ENCODE data around the gene HRH3.

Gene HRH3

GRCh38 chr20:62243906-62244515 lies 23.9 kb upstream of the HRH3 start:
- no peak for DNase-seq (ENCODE audit: low read depth)

- DNase-seq (ENCODE audit: low read depth), result no peak
Measured at GRCh38 chr20:62243106-62243505, 23.0 kb upstream of the HRH3 start.

- no peak for DNase-seq (ENCODE audit: low read depth)
Measured at GRCh38 chr20:62242176-62242575, 22.1 kb upstream of the HRH3 start.

GRCh38 chr20:62241506-62241905 lies 21.4 kb upstream of the HRH3 start:
- no peak for DNase-seq (ENCODE audit: low read depth)

- no peak for DNase-seq (ENCODE audit: low read depth)
Measured at GRCh38 chr20:62240020-62240685, 20.1 kb upstream of the HRH3 start.

GRCh38 chr20:62239278-62239879 lies 19.3 kb upstream of the HRH3 start:
- DNase-seq (ENCODE audit: low read depth), result no peak

GRCh38 chr20:62238569-62239277 lies 18.6 kb upstream of the HRH3 start:
- no peak for DNase-seq (ENCODE audit: low read depth)

- peak; percentile 100 for DNase-seq (ENCODE audit: low read depth)
Measured at GRCh38 chr20:62237801-62238568, 17.9 kb upstream of the HRH3 start, which contains the start of gene OSBPL2. TSS of gene OSBPL2 (plus strand) at chr20:62238521. CDS start at chr20:62256185, 17,664 bp downstream.

GRCh38 chr20:62237514-62237800 lies 17.4 kb upstream of the HRH3 start:
- no peak for DNase-seq (ENCODE audit: low read depth)

- DNase-seq (ENCODE audit: low read depth), result no peak
Measured at GRCh38 chr20:62236766-62237513, 16.9 kb upstream of the HRH3 start.

- DNase-seq (ENCODE audit: low read depth), result no peak
Measured at GRCh38 chr20:62236200-62236599, 16.1 kb upstream of the HRH3 start.

- DNase-seq (ENCODE audit: low read depth), result no peak
Measured at GRCh38 chr20:62235777-62236157, 15.7 kb upstream of the HRH3 start.

GRCh38 chr20:62235001-62235776 lies 15.1 kb upstream of the HRH3 start:
- DNase-seq (ENCODE audit: low read depth), result no peak

GRCh38 chr20:62234339-62234738 lies 14.3 kb upstream of the HRH3 start:
- DNase-seq (ENCODE audit: low read depth), result no peak

GRCh38 chr20:62233684-62234083 lies 13.6 kb upstream of the HRH3 start:
- DNase-seq (ENCODE audit: low read depth), result no peak

GRCh38 chr20:62232770-62233645 lies 12.9 kb upstream of the HRH3 start:
- DNase-seq (ENCODE audit: low read depth), result no peak

- no peak for DNase-seq (ENCODE audit: low read depth)
Measured at GRCh38 chr20:62232194-62232593, 12.1 kb upstream of the HRH3 start.

- no peak for DNase-seq (ENCODE audit: low read depth)
Measured at GRCh38 chr20:62231292-62231691, 11.2 kb upstream of the HRH3 start.

- no peak for DNase-seq (ENCODE audit: low read depth)
Measured at GRCh38 chr20:62230696-62231095, 10.6 kb upstream of the HRH3 start.

GRCh38 chr20:62230276-62230675 lies 10.2 kb upstream of the HRH3 start:
- no peak for DNase-seq (ENCODE audit: low read depth)
